GM18909 (cell line): ENCODE measurements around the gene RNF212B.
A peak's percentile ranks its signal among the peaks of the same experiment; 100 is the strongest.

ENCODE experiments used
- ATAC-seq: cut with Tn5 transposase; IDR thresholded peaks from one replicate; pipeline ENCODE4 v1.9.1; 2021; ENCODE audit warnings: mild to moderate bottlenecking; ENCODE audit not compliant: unreplicated experiment, poor library complexity

The RNF212B gene

DNA sequence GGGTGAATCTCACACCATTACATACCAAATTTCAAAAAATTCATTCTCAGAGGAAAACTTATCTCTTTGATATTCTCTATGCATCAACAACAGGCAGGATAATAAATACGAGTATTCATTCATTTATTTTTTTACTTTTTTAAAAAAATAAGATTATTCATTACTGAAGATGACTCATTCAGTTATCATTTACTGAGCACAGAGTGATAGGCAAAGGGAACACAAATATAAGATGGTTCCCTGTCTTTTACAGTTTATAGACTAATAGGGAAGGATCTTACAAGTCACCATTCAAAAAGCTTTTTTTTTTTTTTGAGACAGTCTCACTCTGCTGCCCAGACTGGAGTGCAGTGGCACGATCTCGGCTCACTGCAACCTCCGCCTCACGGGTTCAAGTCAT is 78.6 kb downstream of the RNF212B start:
- ATAC-seq = no peak

DNA sequence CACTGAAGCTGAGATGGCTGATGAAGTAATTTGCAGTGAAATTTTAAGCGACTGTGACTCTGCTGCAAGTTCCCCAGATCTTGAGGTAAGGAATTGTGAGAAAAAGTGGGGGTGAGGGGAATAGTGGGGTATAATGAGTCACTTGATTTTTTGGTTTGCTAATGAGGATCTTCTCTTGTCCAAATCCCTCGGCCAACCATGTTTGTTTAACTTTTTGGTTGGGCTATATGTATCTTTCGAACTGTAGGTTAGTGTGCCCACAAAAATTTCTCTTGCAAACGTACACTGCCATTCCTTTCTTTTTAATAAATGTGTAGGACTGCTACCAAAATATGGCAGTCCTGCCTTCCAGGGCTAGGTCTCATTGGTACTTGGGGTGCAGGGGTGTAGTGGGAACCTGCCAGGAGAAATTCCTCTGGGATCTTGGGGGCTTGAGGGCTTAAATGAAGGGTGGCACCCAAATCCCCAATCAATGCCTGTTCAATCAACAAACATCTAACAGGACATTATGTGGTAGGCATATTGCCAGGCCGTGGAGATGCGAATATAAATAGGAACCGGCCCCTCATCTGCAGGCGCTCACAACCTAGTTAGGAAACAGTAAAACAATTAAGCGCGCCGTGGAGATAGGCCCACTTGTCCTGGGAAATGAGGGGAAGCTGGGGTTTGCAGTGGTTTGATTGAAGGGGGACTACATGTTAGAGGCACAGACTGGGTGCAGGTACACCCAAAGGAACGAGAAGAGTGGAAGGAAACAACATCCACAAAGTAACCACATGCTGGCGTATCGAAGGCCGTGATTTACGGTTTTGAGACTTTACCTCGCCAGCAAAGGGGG is 82.2 kb downstream of the RNF212B start:
- ATAC-seq = no peak

DNA sequence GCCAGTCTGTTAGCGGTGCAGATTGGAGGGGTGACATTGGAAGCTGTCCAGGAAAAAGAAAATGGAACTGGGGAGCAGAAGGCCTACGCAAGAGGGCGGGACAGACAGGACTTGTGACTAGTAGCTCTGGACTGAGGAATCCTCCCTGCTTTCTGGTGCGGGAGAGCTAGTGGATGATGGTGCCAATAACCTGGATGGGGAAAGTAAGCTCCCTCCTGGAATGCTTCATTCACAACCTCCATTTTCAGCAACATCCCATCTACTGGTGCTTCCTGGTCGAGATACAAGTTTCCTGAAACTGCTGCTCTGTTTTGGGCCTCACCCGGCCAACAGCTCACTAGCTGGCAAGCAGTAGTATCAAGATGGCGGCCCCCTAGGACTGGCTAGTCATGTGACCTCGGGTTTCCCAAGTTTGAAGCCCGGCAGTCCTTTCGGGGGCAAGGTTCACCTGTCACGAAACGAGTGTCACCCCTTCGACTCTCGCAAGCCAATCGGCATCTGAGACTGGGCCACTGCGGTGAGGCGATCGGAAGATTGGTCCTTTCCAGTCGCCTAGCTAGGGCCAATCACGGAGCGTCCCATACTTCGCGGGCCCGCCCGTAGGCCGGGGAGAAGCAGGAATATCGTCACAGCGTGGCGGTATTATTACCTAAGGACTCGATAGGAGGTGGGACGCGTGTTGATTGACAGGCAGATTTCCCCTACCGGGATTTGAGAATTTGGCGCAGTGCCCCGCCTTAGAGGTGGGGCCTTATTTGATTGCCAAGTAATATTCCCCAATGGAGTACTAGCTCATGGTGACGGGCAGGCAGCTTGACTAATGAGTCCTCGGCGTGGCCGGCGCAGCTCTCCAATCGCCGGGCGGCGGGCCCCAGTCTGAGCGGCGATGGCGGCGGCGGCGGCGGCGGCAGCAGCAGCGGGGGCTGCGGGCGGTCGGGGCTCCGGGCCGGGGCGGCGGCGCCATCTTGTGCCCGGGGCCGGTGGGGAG is 83.1 kb downstream of the RNF212B start, which contains the start of gene PABPN1:
PABPN1 (plus strand) TSS at position 874 of the 988 bp plus-strand sequence; CDS start at position 887, 13 bp downstream.
- ATAC-seq = peak; percentile 90

DNA sequence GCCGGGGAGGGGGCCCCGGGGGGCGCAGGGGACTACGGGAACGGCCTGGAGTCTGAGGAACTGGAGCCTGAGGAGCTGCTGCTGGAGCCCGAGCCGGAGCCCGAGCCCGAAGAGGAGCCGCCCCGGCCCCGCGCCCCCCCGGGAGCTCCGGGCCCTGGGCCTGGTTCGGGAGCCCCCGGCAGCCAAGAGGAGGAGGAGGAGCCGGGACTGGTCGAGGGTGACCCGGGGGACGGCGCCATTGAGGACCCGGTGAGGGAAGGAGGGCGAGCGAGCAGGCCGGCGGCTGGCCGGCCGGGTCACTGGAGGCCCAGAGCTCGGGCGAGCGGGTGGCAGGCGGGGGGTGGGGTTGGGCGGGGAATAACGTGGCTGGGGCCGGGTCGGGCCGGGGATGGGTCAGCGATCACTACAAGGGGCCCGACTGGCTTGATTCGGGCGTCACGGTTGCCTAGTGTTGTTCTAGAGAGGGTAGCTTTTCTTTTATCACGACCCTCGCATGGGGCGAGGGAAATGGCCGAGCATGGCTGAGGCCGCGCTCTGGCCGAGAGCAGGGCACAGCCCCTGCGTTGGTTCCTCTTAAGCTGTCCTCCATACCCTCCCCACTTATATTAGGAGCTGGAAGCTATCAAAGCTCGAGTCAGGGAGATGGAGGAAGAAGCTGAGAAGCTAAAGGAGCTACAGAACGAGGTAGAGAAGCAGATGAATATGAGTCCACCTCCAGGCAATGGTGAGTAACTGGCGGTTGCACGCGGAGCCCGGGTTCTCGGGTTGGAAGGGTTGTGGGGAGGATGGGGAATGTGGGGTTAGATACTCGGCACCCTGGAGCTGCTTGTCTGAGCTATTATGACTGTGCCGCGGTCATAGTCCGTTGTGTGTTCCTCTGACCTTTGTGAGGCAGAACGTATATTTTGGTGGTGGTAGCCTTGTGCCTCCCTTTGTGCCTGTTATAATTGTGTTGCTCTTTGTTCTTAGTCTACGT is 84.1 kb downstream of the RNF212B start:
- ATAC-seq = peak; percentile 13
